Stimulated activated CD8-positive, alpha-beta memory T cell treated with anti-CD3 and anti-CD28 coated beads, Interleukin-12 subunit alpha, Interleukin-12 subunit beta, amount 100 ng/mL, for 4 hours (primary cell): ENCODE data around the gene RBM19.

Experiments
- DNase-seq: peaks from one replicate; pipeline ENCODE4 v3.0.0-alpha.2; 2020; ENCODE audit warnings: low read depth

RBM19 gene

GRCh38 chr12:113880326-113880725, 85.8 kb downstream of the RBM19 start:
- DNase-seq = no peak

GRCh38 chr12:113879658-113880057, 86.5 kb downstream of the RBM19 start:
- no peak for DNase-seq

- no peak for DNase-seq
Observed at GRCh38 chr12:113877607-113878006, 88.5 kb downstream of the RBM19 start.

DNA sequence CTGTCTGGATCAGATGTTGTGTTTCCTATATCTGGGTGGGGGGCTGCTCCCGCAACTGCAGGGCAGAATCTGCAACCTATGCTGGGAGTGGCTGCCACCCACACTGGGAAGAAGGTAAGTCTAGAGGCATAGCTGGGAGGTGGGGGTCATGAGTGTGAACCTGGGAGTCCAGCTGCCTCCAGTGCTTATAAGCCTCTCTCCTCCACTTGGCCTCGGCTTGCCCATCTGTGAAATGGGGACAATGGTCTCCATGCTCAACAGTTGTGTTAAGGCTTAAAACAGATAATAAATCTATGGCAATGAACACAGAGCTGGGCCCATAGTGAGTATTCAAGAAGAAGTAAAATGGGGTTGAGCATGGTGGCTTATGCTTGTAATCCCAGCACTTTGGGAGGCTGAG, 90.0 kb downstream of the RBM19 start:
- DNase-seq = no peak

- no peak for DNase-seq
Observed at GRCh38 chr12:113875691-113876090, 90.4 kb downstream of the RBM19 start.

DNA sequence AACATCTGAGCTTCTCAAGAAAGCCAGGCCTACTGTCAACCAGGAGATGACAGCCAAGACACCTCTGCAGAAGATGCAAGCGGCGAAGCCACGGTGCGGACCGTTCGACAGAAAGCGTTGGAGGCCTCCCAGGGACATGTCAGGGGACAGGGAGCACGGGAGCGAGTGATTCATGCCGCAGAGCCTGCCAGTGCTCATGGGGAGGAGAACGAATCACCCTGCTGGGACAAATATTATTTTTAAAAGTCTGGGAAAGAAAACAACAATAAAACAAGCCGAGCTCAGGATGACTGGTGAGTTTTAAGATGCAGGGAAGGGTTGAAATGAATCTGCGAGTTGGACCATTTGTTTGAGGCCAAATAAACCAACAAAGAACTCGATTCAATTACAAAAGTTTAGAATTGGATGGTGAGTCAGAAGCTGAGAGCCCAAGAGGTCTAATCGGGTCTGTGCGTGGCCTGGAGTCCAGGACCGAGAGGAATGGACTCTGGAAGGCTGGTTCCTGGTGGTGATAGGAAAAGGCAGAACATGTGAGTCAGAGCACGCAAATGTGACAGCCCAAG, 91.0 kb downstream of the RBM19 start:
- DNase-seq = no peak

GRCh38 chr12:113874326-113874725, 91.8 kb downstream of the RBM19 start:
- DNase-seq = no peak

- no peak for DNase-seq
Observed at GRCh38 chr12:113873740-113874139, 92.4 kb downstream of the RBM19 start.

DNA sequence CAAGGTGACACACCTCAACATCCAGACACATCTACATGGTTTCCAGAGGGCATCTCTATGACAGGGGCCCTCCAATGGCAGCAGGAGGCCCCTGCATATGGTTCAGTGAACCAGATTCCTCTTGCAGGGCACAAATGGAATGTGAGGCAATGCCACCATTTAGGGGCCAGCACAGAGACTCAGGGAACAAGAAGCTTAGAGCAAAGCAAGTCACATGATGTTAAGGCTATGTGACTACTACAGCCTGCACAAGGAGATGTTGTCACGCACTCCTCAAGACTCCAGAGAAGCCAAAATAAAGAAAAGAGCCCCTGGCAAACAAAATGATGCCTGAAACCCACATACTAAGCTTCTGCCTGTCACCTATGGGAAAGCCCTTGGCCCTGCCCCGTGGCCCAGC, 95.2 kb downstream of the RBM19 start:
- DNase-seq = no peak

DNA sequence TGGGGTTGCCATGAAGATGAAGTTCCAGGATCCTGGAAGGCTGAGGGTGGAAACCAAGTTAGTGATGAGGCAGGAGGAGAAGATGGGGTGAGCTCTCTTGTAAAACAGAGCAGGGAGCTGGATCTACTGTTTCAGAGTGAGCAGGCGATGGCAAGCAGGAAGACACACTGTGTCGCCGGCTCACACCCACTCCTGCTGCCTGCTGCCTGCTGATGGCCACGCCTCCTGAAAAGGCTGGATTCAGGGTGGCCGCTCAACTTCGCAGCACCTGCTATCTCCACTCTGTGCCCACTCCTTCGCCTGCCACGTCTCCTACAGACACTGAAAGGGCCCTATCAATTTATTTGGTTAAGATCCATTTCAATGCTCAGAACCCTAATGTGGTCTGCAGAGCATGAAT, 96.1 kb downstream of the RBM19 start:
- DNase-seq = no peak

DNA sequence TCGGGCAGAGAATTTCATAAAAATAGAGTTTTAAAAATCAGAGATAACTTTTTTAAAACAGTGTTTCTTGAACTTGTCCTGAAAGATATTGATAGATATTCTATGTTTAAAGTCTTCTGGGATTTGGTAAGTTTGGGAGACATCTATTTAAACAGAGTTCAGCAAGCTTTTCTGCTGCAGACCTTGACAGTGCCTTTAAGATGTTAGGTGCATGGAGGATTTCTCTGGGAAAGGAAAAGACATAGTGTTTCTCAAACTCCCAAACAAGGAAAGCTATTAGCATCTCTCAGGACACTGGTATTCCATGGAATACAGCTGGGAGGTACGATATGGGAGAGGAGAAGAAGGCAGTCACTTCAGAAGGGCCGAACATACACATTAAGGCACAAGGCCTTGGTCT, 97.8 kb downstream of the RBM19 start:
- DNase-seq = no peak

- DNase-seq = no peak
Observed at GRCh38 chr12:113867258-113867657, 98.9 kb downstream of the RBM19 start.

DNA sequence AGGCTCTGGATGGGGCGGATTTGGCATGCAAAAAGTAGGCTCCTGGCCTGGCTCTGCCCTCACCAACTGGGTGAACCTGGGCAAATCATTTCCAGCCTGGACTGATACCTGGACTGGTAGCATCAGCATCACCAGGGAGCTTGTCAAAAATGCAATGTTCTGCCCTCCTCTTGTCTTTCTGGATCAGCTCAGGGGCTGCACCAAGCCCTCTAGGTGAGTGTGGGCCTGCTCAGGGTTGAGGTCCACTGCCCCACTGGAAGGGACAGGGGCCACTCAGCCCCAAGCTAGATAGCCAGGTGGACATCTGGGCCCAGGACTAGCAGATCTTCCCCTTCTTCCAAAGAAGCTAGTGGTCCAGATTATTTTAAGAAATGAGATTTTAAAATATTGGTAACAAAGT, 99.6 kb downstream of the RBM19 start:
- no peak for DNase-seq

GRCh38 chr12:113863455-113863845, 102.7 kb downstream of the RBM19 start:
- no peak for DNase-seq

DNA sequence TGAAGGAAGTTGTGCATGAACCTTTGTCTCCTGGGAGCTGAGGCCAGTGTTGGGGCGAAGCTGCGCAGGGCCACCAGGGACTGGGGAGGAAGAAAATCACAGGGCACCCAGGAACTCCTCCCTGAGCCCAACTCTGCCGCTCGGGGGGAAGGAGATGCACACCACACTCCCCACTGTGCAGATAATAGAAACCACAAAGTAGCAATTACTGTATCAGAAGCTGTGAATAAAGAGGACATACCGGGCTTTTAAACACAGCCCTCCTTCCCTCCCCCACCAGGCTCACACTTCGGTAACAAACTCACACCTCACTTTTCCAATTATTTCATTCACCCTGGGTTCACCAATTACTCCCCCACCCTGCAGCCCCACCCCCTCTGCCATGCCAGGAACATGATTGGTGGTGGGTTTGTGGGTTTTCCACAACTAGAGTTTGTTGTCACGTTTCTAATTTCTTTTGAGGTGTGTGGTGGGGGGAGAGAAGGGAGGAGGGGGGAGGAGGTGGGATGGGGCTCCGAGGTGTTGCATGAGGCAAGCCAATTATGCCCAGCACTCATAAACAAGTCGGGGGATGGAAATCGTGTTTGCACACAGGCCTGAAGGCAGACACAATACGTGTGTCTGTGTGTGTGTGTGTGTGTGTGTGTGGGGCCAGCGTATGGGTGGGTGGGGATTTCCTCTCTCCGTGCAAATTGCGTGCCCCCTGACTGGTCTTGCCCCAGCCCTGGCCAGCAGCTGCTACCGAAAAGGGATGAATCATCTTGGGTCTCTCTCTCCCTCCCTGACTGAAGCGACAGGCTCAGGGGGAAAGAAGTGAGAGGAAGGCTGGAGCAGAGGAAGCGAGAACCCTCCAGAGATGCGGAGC, 103.3 kb downstream of the RBM19 start:
- DNase-seq = peak; percentile 3

DNA sequence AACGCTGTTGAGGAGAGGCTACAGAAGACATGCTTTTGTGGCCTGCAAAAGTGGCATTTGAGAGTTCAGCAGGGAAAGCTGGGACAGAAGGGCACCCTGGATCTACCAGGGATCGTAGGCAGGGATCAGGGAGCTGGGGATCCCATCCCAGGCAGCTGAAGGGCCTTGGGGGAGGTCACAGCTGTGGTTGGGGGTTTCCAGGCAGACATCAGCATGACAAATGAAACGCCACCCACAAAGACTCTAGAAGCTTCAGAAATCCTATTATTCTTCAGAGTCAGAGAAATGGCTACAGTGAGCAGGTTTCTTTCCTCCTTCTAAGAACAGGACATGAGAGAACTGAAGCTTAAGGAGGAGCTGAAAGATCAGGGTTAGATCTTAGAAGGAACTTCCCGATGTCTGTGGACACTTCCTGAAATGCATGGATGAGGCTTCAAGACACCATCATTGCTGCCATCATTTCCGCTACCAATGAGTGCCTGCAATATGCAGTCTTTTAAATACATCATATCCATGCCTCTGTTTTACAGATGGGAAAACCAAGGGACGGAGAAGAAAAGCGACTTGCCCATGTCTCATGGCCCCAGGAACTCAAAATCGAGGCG, 104.3 kb downstream of the RBM19 start:
- no peak for DNase-seq

- no peak for DNase-seq
Observed at GRCh38 chr12:113860950-113861349, 105.2 kb downstream of the RBM19 start.

GRCh38 chr12:113860059-113860820, 105.9 kb downstream of the RBM19 start:
- no peak for DNase-seq

- no peak for DNase-seq
Observed at GRCh38 chr12:113858841-113859386, 107.2 kb downstream of the RBM19 start.

- DNase-seq = no peak
Observed at GRCh38 chr12:113857371-113857770, 108.8 kb downstream of the RBM19 start.

- no peak for DNase-seq
Observed at GRCh38 chr12:113855998-113856397, 110.1 kb downstream of the RBM19 start.

GRCh38 chr12:113854385-113855142, 111.6 kb downstream of the RBM19 start:
- no peak for DNase-seq
